GM21447 (cell line): ENCODE data around the gene CGNL1.

Experiments
- ATAC-seq: cut with Tn5 transposase; IDR thresholded peaks from one replicate; pipeline ENCODE4 v1.9.1; 2021; ENCODE audit not compliant: unreplicated experiment

Gene CGNL1

DNA sequence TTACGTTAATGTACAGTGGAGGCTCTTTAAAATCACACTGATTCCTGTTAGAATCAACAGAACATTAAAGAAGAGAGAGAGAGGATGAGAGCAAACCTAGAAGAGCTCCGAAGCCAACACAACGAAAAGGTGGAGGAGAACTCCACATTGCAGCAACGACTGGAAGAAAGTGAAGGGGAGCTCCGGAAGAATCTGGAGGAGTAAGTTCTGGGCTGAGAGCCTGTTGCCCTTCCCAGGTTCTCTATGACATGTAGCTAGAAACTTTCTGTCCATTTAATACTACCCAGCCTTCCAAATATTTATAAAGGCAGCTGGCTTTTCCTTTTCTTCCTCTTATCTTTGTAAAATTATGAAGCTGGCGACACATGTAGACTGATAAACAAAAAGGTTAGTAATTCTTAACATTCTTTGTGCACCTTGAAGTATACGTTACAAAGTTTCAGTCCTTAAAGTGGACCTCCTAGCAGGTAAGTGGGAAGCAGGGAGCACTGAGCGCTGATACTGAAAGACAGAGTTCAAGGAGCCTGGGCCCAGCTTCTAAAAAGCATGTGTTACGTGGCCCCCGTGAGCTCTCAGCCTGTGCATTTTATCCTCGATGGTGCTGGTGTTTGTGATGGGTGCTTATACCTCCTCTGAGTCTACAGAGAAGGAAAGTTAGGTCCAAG lies 75.9 kb downstream of the CGNL1 start:
- ATAC-seq: no peak

DNA sequence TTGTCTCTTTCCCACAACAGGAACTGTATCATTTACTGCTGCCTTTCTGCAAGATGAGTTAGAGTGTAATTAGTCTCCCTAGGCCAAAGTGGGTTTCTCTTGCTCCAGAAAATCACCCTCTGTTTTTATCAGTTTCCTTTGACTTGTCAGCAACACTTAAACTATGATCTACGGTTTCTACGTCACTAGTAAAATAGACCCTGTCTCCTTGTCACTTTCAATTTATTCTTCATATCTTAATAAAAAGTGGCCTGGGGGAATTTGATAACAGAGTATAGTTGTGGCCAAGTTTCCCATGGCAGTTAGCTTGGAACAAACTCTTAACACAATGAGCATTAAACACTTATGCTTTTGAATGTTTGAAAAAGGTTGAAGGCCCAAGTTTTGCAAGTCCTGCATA lies 79.6 kb downstream of the CGNL1 start:
- ATAC-seq: no peak

DNA sequence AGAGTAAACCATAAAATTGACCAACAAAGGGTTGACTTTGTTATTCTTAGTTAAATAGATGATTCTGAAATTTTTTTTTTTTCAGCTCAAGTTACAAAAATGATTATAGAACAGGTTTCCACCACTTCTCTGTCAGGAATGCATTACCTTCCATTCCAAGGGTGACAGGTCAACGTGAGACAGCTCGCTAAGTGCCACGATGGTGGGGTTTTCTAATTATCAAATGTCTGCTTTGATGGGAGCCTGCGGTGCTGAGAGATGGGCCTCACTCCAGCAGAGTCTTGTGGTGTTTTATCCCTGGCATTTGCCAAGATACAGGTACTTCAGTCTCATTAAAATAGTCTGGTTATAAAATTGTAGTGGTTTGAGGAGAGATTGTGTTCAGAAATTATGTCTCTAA lies 80.3 kb downstream of the CGNL1 start:
- no peak for ATAC-seq

DNA sequence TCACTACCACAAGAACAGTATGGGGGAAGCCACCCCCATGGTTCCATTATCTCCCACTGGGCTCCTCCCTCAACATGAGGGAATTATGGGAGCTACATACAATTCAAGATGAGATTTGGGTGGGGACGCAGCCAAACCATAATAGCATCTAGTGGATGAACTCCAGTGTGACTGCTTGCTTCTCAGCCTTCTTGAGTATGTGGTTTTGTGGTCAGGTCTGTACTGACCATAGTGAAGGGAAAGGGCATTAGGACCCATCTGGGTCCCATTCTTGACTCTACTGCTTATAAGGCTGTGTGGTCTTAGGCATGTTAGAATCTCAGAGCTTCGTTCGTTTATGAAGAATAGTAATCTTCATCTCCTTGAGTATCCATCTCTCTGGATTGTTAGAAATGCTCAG lies 81.4 kb downstream of the CGNL1 start:
- ATAC-seq: no peak

DNA sequence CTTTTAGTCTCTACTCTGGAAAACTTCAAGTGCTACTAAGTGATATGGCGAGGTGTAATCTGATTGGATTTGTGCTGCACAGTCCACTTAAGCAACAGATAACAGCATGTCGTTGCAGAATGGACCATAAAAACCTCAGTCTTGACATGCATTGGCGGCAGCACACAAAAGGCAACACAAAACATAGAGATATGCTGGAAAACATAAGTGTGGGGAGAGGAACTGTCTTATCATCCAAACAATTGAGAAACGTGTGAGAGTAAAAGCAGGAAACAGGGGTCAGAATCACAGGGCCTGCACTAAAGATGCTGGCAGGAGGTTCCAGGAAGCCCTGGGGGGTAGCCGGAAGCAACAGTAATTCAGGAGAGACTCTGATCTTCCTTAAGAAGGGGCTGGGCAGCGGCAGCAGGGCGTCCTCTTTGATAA lies 82.1 kb downstream of the CGNL1 start:
- no peak for ATAC-seq

DNA sequence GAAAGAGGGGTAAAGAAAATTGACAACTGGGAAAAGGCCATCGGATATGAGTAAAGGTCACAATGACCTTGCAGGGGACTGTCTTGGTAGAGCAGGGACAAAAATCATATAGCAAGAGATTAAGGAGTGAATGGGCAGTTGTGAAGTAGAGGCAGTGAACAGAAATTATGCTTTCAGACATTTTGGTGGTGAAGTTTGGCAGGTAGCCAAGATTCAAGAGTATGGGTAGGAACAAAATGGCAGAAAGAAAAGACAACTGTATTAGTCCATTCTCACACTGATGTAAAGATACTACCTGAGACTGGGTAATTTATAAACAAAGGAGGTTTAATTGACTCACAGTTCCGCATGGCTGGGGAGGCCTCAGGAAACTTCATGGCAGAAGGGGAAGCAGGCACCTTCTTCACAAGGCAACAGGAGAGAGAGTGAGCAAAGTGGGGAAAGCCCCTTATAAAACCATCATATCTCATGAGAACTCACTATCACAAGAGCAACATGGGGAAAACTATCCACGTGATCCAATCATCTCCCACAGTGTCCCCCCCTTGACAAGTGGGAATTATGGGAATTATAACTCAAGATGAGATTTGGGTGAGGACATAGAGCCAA lies 84.0 kb downstream of the CGNL1 start:
- no peak for ATAC-seq

DNA sequence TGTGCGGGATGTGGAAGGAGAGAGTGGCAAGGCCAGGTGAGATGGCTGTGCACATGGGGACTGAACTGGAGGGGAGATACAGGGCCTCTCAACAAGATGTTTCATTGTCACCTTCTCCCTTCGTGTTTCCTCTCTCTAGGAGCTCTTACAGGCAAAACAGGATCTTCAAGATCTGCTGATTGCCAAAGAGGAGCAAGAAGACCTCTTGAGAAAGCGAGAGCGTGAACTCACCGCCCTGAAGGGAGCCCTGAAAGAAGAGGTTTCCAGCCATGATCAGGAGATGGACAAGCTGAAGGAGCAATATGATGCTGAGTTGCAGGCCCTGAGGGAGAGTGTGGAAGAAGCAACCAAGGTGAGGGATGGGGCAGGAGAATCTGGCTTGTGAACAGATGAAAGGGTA lies 85.2 kb downstream of the CGNL1 start:
- ATAC-seq: no peak

DNA sequence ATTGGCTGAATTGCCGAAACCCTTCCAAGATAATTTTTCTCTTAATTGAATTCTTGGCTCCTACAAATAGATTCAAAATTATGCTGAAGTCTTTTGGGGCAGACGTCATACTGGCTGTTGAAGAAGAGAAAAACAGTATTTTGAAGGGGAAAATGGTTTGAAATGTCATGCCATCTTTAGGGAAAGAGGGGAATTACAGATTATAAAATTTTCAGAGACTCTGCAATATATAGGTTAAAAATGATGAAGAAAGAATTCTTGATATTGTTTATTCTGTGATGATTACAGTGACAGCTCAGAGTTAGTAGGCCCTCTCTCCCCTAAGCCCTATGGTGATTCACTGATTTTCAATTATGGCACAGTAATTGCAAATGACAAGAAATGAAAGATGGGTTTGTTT lies 86.1 kb downstream of the CGNL1 start:
- no peak for ATAC-seq

DNA sequence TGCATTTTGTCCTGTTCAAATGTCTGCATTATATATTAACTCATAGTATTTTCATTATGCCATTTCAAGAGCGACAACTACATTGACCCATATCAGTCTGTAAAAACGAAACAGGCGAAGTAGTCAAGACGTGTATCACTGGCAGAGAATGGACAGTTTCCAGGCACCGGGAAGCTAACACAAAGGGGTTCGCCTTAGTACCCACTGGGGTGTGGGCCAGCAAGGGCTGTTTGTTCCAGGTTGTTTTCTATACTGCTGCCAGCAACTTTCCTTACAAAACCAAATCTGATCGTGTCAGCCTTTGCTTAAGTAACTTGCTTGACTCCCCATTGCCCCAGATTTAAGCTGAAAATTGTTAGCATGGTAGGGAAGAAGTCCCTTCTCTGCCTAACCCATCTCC lies 87.1 kb downstream of the CGNL1 start:
- ATAC-seq: no peak

DNA sequence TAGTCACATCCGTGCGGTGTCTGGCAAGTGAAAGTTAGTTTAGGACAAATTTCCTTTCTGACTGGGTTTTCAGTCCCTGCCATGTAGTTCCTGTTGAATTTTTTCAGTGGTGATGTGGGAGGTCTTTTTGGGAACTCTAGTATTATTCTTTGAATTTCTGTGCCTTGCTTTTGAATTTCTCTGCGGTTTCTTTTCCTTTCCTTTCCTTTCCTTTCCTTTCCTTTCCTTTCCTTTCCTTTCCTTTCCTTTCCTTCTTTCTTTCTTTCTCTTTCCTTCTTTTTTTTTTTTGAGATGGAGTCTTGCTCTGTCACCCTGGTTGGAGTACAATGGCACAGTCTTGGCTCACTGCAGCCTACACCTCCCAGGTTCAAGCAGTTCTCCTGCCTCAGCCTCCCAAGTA lies 88.2 kb downstream of the CGNL1 start:
- ATAC-seq: no peak

DNA sequence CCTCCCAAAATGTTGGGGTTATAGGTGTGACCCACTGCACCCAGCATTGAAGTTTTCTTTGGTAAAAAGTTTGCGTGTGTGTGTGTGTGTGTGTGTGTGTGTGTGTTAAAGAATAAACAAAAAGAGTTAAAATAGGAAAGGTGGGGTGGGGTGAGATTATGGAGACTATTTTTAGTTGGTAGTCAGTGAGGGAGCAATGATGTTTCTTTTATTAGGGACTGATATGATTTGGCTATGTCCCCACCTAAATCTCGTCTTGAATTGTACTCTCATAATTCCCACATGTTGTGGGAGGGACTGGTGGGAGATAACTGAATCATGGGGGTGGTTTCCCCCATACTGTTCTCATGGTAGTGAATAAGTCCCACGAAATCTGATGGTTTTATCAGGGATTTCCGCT lies 92.2 kb downstream of the CGNL1 start:
- ATAC-seq: no peak

DNA sequence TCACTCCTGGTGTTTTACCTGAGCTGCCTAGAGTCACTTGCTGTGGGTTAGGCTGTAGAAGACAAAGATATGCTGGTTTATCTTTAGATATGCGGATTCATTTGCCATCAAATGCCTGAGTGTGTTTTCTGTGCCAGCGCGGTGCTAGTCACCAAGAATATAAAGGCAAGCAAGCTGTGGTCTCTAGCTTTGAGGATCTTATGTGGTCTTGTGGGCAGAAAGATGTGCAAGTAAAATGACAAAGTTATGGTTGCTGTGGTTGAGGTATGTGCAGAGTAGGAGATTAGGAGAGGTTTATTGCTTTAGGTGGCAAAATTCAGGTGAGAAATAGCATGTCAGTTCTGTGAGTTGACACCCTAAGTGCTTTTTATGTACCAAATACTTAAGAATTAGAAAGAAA lies 94.2 kb downstream of the CGNL1 start:
- ATAC-seq: no peak

DNA sequence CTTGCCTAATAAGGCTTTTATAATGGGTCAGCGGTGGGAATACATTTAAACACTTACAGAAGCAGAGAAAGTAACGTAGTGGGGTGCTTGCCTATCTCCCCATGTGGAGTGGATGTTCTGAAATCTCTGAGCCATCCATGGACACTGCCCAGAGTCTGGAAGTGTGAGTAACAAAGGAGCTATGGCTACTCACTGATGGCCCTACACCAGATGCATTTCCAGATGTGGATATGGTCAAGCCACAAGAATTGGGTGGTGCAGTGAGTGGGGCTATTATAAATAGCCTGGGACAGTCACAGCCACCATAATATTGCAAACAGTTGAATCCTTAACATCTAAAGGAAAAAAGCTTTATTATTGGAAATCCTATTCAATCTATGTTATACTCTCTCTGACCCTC lies 96.6 kb downstream of the CGNL1 start:
- ATAC-seq: no peak

DNA sequence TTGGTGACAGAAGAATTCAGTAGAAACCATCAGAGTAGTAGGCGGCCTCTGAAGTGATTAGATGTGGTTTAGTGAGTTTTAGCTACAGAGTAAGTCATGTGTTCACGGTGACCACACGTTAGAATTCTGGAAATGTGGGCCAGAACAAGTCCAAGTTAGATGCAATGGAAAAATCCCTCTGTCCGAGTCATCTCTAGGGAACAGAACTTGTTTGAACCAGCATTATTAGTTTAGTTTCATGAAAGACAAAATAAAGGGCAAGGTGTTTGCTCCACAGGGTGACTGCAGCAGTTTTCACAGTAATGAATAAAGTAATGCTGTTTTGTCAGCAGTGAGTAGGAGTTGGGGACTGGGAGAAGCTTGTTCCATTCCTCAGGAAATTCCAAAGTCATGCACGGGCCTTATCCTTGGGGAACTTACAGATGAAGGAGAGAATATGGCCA lies 100.2 kb downstream of the CGNL1 start:
- ATAC-seq: no peak

DNA sequence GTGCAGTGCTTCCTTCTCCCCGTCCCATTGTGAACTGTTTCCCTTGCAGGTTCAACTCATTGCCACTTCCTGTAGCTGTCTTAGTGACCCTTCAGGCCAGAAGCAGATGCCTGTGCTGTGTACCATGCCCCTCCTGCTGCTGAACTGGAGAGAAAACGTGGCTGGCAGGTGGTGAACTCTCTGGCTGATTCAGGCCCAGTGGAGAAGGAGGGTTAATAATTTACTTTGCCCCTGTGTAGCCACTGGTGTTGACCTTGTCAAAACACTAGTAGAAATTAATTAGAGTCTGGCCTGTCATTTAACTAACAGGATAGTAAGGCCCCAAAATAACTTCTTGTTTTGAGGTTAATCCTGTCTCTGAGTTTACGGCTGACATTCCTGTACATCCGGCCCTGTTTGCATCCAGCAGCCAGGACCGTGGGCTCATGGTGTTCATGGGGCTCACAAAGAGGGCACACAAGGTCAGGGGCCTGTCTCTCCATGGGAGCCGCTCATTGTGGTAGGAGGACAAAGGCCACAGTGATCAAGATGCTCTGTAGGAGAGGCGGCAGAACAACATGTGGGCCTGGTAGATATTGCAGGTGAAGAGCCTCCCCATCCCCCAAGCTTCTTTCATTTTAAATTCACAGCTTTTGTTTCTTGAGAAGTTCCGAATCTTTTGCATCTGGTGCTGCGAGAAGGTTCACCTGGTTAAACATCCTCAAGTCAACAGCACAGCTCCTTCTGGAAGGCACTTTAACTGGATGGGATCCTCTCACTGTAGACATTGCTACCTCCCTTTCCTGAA lies 101.6 kb downstream of the CGNL1 start:
- ATAC-seq: peak; percentile 86

DNA sequence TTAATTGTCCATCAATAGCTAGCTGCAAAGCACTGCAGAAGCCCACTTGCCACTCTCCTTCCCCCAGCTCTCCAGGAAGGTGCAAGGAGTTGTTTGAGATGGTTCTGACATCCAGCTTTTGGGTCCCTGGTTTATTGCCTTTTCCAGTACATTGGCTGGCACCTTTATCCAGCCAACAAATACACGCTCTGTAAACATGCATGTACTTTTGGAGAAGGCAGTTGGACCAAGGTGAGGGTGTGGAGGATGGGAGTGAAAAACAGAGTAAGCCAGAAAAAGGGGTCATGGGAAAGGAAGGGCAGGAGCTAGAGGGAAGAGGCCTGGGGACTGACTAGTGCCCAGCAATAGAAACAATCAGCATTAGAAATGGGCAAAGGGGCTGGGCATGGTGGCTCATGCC lies 102.7 kb downstream of the CGNL1 start:
- ATAC-seq: no peak

DNA sequence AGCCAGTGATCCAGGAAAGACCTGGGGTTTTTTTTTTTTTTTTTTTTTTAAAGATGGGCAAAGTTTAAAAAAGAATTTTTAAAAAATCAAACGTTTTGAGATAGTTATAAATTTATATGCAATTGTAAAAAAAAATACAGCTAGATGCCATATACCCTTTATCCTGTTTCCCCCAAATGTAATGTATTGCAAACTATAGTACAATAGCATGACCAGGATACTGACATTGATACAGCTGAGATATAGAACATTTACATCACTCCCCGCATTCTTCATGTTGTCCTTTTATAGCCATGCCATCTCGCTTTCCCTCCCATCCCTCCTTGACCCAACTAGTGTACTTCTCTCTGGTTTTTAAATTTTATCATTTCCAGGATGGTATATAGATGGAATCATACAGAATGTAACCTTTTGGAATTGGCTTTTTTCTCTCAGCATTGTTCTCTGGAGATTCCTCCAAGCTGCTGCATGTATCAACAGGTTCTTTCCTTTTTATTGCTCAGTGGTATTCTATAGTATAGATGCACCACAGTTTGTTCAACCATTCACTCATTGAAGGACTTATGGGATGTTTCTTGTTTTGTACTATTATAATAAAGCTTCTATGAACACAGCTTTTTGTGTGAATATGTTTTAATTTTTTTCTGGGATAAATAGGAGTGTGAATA lies 104.9 kb downstream of the CGNL1 start:
- no peak for ATAC-seq

DNA sequence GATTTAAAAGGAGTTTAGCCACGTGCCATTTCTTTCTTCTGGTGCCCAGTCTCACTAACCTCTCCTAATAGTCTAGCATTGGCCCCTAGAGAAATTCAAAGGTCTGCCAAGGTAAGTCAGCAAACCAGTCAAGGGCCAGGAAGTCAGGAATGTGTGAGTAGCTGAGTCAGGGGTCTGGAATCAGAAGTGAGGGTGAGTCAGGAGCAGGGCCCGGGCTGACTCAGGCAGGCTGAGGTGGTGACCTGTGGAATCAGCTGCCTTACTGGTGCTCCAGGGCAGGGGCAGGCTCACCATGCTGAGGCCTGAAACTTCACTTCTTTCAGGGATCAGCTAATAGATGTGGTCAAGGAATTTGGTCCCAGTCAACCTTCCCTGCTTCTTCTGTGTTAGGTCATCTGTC lies 109.6 kb downstream of the CGNL1 start:
- no peak for ATAC-seq

DNA sequence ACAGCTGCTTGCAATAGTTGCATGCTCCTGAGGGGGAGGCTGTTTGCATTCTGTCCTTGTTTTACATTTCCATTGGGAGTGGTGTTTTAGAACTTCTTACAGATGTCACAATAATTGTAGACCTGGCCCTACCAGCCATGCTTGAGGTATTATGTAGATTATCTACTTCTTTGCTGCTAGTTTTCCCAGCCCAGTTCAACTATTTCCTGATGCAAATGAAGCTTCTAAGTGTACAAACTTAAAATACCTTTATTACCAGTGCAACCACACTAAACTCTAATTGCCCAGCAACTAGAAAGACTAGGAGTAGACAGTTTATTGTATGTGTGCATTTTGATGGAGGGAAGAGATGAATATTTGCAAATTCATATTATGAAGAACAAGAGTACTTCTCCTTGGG lies 110.5 kb downstream of the CGNL1 start:
- ATAC-seq: no peak

DNA sequence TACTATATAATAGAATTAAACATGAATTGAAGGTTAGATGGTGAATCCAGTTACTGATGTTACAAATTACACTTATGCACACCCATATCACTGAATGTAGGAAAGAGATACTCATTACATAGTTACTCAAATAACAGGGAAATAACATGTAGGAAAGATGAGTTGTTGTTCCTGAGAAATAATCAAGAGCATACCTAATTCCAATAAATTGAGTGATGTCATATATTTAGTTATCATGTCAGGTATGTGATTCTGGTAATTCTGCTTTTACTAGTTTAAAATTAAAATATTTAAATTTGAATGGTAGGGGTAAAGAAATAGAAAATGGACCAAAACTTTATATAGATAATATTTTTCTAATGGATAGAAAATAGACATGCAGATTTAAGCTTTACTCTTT lies 112.8 kb downstream of the CGNL1 start:
- no peak for ATAC-seq

DNA sequence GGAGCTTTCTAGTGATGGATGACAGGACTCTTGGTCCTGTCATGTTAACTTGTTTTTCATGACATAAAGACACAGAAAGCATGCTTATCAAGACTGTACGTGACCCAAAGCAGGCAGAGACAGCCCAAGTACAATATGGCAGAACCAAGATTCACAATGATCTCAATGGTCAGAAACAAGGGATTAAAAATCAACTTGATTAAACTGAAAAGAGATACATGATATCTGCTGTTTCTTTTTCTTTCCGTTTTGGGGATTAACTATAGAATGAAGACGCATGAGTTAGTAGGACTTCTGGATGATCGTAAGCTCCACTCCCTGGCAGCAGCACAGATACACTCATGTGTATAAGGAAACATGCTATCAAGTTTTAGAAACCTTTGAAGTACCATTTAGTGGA lies 117.0 kb downstream of the CGNL1 start:
- ATAC-seq: no peak

DNA sequence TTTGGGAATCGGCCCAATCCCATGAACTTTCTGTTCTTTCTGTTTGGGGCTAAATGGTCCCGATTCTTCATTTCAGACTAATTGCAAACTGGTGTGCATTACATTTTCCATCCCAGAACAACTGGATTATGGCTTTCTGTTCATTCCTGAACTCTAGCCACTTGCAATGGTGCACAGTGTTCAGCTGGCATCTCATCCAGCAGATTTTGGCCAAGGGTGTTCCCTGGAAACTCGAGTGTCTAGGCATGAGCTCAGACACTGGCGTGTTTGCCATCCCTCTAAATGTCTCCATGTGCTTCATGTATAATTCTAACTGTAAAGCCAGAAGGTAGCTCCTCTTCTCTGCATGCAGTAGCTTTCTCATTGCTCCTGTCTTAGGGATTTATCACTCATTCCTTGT lies 118.3 kb downstream of the CGNL1 start:
- no peak for ATAC-seq
